Measurements from ENCODE around the gene RXFP2.
A peak's percentile ranks its signal among the peaks of the same experiment; 100 is the strongest.

RXFP2 gene

DNA sequence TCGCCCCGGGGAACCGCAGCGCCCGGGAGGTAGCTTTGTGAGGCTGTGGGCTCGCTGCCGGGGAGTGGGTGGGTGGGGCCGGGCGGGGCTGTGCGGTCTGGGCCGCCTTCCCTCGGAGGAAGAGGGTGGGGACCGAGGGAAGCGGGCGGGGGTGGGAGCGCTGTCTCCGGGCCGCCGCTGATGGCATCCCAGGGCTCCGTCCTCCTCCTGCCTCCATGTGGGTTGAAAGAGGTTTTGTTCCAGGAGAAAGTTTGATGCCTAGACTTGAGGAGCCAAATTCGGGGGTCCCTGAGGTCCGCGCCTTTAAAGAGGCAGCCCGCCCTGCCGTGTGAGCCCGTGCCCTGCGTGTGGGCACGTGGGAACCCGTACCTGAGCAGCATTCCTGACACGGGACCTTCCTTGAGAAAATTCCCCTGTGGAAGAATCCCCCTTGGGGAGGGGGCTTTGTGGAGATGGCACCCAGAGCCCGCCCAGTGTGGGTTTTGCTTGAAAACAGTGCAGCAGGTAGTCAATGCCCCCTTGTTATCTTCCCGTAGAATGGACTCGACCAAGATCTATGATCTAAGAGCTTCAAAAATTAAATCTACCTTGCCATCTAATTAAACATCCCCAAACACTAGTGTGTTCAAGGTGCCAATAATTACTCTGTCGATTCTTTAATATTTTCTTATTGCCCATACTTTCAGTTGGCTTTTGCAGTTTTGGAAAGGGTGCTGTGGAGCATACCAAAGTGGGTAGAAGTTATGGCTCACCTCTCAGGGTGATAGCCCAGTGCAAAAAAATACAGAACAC, 107.8 kb downstream of the RXFP2 start:
- TF ChIP-seq CTCF (IDR thresholded peaks at IDR 0.05; ENCODE audit: control insufficient read depth, insufficient read depth, low read depth, low read length, missing control alignments): no peak
- H3K4me3 ChIP-seq (ENCODE audit: control insufficient read depth, low read depth, low read length): peak overlapping the region; percentile 64
- no peak for DNase-seq (ENCODE audit: low read depth)

DNA sequence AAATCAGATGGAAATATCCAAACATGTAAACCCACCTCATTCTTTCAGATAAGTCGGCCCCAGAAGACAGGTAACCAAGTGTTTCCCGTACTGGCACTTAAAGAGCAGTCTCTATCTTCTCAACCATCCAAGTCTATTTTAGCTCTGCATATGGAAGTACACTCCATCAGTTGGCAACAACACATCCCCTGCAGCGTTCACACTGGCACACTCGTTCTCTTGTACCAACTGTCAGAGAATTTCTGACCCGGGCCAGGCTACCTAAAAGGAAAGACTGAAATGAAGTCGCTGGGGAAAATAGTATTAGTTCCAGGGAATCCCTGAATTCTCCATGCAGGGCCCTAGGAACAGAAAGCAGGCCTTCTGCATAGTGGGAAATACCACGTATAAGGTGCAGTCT, 109.3 kb downstream of the RXFP2 start:
- TF ChIP-seq CTCF (IDR thresholded peaks at IDR 0.05; ENCODE audit: control insufficient read depth, insufficient read depth, low read depth, low read length, missing control alignments): no peak

GRCh38 chr13:31849206-31849605, 109.9 kb downstream of the RXFP2 start:
- TF ChIP-seq CTCF (IDR thresholded peaks at IDR 0.05; ENCODE audit: control insufficient read depth, insufficient read depth, low read depth, low read length, missing control alignments): no peak
- no peak for DNase-seq (ENCODE audit: low read depth)
- H3K4me3 ChIP-seq (ENCODE audit: control insufficient read depth, low read depth, low read length): no peak overlapping the region

More for the DNA sequence above, 109.3 kb downstream of the RXFP2 start:
- H3K4me3 ChIP-seq (ENCODE audit: control insufficient read depth, low read depth, low read length): no peak overlapping the region
- DNase-seq (ENCODE audit: low read depth): no peak

- no peak overlapping the region for H3K4me3 ChIP-seq (ENCODE audit: control insufficient read depth, low read depth, low read length)
- TF ChIP-seq CTCF (IDR thresholded peaks at IDR 0.05; ENCODE audit: control insufficient read depth, insufficient read depth, low read depth, low read length, missing control alignments): no peak
- no peak for DNase-seq (ENCODE audit: low read depth)
Measured at GRCh38 chr13:31850041-31850555, 110.8 kb downstream of the RXFP2 start.

GRCh38 chr13:31851216-31851615, 111.9 kb downstream of the RXFP2 start:
- TF ChIP-seq CTCF (IDR thresholded peaks at IDR 0.05; ENCODE audit: control insufficient read depth, insufficient read depth, low read depth, low read length, missing control alignments): no peak

More at GRCh38 chr13:31851216-31851615, 111.9 kb downstream of the RXFP2 start:
- H3K4me3 ChIP-seq (ENCODE audit: control insufficient read depth, low read depth, low read length): no peak overlapping the region
- DNase-seq (ENCODE audit: low read depth): no peak
